IMR-90 (cell line): ENCODE results near the gene NPTX2.

ENCODE experiments used
- CEBPB ChIP-seq: IDR thresholded peaks from 2 replicates; pipeline ENCODE4 v1.6.1; 2012; ENCODE audit warnings: low read depth, low read length, improper control_type of control experiment
- CHD1 ChIP-seq: IDR thresholded peaks from 2 replicates; pipeline ENCODE4 v1.6.1; 2012; ENCODE audit warnings: low read depth, low read length, improper control_type of control experiment
- FOS ChIP-seq: fragments of 150-350 bp; IDR thresholded peaks from 2 replicates; pipeline ENCODE4 v1.6.1; 2016; ENCODE audit warnings: low read depth, low read length
- POLR2A ChIP-seq: IDR thresholded peaks from 2 replicates; pipeline ENCODE4 v1.6.1; 2012; ENCODE audit warnings: mild to moderate bottlenecking, low read depth, low read length
- RFX5 ChIP-seq: IDR thresholded peaks from 2 replicates; pipeline ENCODE4 v1.8.0; 2012; ENCODE audit warnings: low read depth, mild to moderate bottlenecking, low read length, moderate library complexity
- USF2 ChIP-seq: fragments of 150-350 bp; IDR thresholded peaks from 2 replicates; pipeline ENCODE4 v1.6.1; 2017; ENCODE audit warnings: mild to moderate bottlenecking, antibody characterized with exemption, low read length, low read depth
- TF ChIP-seq, protein P1 (sequence below): conservative IDR thresholded peaks from 2 replicates; pipeline ENCODE4 v1.5.1; 2012; ENCODE audit warnings: mild to moderate bottlenecking, low read depth, low read length, improper control_type of control experiment

- TF ChIP-seq, protein P1, sequence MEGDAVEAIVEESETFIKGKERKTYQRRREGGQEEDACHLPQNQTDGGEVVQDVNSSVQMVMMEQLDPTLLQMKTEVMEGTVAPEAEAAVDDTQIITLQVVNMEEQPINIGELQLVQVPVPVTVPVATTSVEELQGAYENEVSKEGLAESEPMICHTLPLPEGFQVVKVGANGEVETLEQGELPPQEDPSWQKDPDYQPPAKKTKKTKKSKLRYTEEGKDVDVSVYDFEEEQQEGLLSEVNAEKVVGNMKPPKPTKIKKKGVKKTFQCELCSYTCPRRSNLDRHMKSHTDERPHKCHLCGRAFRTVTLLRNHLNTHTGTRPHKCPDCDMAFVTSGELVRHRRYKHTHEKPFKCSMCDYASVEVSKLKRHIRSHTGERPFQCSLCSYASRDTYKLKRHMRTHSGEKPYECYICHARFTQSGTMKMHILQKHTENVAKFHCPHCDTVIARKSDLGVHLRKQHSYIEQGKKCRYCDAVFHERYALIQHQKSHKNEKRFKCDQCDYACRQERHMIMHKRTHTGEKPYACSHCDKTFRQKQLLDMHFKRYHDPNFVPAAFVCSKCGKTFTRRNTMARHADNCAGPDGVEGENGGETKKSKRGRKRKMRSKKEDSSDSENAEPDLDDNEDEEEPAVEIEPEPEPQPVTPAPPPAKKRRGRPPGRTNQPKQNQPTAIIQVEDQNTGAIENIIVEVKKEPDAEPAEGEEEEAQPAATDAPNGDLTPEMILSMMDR: no peak
- TF ChIP-seq USF2 (no peak), POLR2A (no peak), RFX5 (no peak), CEBPB (no peak), CHD1 (no peak), FOS (no peak)
These were observed 5.8 kb downstream of the NPTX2 start for GRCh38 chr7:98622926-98623325.
